Skeletal muscle satellite cell (primary cell): ENCODE data around the gene RDX.
"Not testable (repeated sequence)": the region's sequence is repeated elsewhere in the genome, so short reads cannot be mapped to it uniquely, and the experiment has no call there.

Experiments used
- H3K27me3 ChIP-seq: 2 replicates; pipeline ENCODE4 v1.7.0; 2013; ENCODE audit warnings: low read length; ENCODE audit not compliant: control insufficient read depth, insufficient read depth
- H3K36me3 ChIP-seq: 2 replicates; pipeline ENCODE4 v1.7.0; 2013; ENCODE audit warnings: mild to moderate bottlenecking, control low read depth, low read length; ENCODE audit not compliant: insufficient read depth
- H3K4me1 ChIP-seq: 2 replicates; pipeline ENCODE4 v1.7.0; 2013; ENCODE audit warnings: low read length; ENCODE audit not compliant: control insufficient read depth, insufficient read depth
- H3K4me2 ChIP-seq: 2 replicates; pipeline ENCODE4 v1.7.0; 2013; ENCODE audit warnings: mild to moderate bottlenecking, low read length
- H3K4me3 ChIP-seq: 2 replicates; pipeline ENCODE4 v1.7.0; 2013; ENCODE audit warnings: low read length
- H3K9ac ChIP-seq: 2 replicates; pipeline ENCODE4 v1.7.0; 2013; ENCODE audit warnings: mild to moderate bottlenecking, low read depth, low read length, moderate library complexity
- H3K9me3 ChIP-seq: replicated peaks from 2 replicates; pipeline ENCODE4 v1.7.0; 2013; ENCODE audit warnings: mild to moderate bottlenecking, control low read depth, low read length

The RDX gene

DNA sequence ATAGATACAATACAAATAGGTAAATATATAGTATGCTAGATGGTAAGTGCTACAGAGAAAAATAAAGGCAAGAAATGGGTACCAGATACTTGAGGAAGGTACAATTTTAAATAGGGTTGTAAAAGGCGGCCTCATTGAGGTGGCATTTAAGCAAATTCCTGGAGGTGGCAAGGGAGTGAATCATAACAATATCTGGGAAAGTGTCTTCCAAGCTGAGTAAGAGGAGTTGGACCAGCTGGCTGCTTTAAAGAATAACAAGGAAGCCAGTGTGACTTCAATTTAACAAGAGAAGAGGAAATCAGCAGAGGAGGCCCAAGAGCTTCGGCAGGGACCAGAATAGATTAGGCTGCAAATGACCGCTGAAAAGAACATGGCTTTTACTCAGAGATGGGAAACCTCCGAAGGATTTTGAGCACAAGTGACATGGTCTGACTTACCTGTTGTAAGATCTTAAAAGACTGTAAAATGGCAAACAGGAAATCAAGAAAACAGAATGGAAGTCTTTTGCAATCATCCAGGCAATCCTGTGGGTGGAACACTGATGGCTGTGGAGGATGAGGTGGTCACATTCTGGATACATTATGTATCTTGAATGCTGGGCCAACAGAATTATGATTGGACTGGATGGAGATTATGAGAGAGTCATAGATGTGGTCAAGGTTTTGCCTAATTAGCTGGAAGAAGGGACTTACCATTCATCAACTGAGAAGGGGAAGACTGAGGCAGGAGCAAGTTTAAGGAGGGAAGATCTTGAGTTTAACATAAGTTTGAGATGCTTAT lies 77.2 kb downstream of the RDX start:
- H3K4me3 ChIP-seq: no peak overlapping the region
- H3K4me2 ChIP-seq: no peak overlapping the region
- peaks cover 11% of the 10 kb centered on the region for H3K36me3 ChIP-seq

DNA sequence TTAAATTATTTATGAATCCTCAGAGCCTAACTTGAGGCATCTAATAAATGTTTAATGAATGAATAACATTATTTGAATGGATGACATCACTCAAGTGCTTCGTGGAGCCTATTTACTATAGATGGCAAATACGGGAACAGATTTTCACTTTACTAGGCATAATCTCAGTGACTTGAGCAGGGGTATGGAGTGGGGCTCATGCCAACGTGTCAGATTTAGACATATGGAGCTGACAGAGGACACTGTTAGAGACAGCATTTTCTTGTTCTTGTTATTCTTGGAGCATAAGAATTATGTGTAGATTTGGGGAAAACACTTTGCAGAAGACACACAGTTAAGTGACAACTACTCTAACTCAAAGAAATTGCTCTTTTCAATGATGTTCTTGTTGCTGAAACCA lies 78.5 kb downstream of the RDX start:
- H3K27me3 ChIP-seq: no peaks in the 10 kb centered on the region

More for the DNA sequence above, 77.2 kb downstream of the RDX start:
- H3K27me3 ChIP-seq: no peaks in the 10 kb centered on the region
- no peak overlapping the region for H3K9ac ChIP-seq
- peaks cover 12% of the 10 kb centered on the region for H3K4me1 ChIP-seq
- no peaks in the 10 kb centered on the region for H3K9me3 ChIP-seq

DNA sequence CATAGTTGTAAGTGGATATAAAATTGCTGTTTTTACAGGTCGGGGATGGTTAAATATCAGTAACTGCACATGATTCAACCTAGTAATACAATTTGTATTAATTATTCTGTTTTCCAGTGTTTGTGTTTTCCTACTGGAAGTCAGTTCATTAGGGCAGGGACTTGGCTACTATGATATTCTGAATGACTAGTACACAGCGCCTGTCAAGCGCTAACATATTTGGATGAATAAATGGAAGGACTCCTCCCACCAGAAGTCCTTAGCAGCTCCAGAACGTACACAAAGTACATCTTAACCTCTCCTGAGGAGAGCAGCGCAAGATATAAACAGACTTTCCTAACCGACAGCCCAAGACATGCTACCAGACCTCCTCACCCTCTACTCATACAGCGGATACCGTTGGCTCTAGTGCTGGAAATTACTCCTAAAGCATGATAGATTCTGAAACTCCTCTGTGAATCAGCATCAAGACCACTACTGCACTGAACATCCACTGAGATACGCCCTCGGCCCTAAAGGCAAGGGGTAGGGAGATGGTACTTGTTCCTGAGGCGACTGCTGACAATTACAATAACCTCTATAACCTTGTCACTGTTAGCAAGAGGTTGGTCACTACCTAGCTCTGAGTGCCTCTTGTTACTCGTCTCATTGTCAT lies 79.1 kb downstream of the RDX start:
- Histone ChIP-seq H3K4me2 (no peak overlapping the region), H3K27me3 (no peaks in the 10 kb centered on the region), H3K4me1 (peaks cover 12% of the 10 kb centered on the region), H3K4me3 (no peak overlapping the region), H3K9me3 (no peaks in the 10 kb centered on the region), H3K36me3 (peaks cover 11% of the 10 kb centered on the region), H3K9ac (no peak overlapping the region)

More for the DNA sequence above, 78.5 kb downstream of the RDX start:
- H3K9me3 ChIP-seq: no peaks in the 10 kb centered on the region
- peaks cover 12% of the 10 kb centered on the region for H3K4me1 ChIP-seq
- H3K36me3 ChIP-seq: peaks cover 11% of the 10 kb centered on the region
- no peak overlapping the region for H3K9ac ChIP-seq
- no peak overlapping the region for H3K4me2 ChIP-seq
- no peak overlapping the region for H3K4me3 ChIP-seq

DNA sequence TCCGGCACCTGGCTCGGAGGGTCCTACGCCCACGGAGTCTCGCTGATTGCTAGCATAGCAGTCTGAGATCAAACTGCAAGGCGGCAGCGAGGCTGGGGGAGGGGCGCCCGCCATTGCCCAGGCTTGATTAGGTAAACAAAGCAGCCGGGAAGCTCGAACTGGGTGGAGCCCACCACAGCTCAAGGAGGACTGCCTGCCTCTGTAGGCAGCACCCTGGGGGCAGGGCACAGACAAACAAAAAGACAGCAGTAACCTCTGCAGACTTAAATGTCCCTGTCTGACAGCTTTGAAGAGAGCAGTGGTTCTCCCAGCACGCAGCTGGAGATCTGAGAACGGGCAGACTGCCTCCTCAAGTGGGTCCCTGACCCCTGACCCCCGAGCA lies 87.1 kb downstream of the RDX start:
- H3K9me3 ChIP-seq, H3K27me3 ChIP-seq, H3K4me1 ChIP-seq, H3K4me3 ChIP-seq, H3K9ac ChIP-seq, H3K36me3 ChIP-seq, H3K4me2 ChIP-seq: not testable (repeated sequence)

DNA sequence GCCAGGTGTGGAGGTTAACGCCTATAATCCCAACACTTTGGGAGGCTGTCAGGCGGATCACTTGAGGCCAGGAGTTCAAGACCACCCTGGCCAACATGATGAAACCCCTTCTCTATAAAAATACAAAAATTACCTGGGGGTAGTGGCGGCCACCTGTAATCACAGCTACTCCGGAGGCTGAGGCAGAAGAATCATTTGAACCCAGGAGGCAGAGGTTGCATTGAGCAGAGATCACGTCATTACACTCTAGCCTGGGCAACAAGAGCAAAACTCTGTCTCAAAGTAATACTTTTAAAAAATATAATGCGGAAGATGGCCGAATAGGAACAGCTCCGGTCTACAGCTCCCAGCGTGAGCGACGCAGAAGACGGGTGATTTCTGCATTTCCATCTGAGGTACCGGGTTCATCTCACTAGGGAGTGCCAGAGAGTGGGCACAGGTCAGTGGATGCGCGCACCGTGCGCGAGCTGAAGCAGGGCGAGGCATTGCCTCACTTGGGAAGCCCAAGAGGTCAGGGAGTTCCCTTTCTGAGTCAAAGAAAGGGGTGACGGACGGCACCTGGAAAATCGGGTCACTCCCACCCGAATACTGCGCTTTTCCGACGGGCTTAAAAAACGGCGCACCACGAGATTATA lies 87.6 kb downstream of the RDX start:
- H3K27me3 ChIP-seq, H3K4me1 ChIP-seq, H3K9ac ChIP-seq, H3K9me3 ChIP-seq, H3K4me2 ChIP-seq, H3K4me3 ChIP-seq, H3K36me3 ChIP-seq: not testable (repeated sequence)

DNA sequence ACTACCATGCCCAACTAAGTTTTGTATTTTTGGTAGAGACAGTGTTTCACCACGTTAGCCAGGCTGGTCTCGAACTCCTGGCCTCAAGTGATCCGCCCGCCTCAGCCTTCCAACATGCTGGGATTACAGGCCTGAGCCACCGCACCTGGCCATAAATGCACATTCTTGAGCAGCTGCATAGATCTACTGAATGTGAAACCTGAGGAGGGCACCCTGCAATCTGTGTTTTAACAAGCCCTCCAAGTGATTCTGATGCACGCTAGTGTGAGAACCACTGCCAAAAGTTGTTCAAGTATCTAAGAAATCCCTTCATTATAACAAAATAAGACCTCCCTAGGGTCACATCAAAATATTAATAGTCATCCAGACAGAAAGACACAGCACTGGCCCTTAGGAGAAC lies 89.3 kb downstream of the RDX start:
- no peaks in the 10 kb centered on the region for H3K36me3 ChIP-seq
- no peak overlapping the region for H3K4me3 ChIP-seq
- H3K4me1 ChIP-seq: no peaks in the 10 kb centered on the region
- no peaks in the 10 kb centered on the region for H3K9me3 ChIP-seq
- no peak overlapping the region for H3K9ac ChIP-seq
- no peak overlapping the region for H3K4me2 ChIP-seq
- no peaks in the 10 kb centered on the region for H3K27me3 ChIP-seq

DNA sequence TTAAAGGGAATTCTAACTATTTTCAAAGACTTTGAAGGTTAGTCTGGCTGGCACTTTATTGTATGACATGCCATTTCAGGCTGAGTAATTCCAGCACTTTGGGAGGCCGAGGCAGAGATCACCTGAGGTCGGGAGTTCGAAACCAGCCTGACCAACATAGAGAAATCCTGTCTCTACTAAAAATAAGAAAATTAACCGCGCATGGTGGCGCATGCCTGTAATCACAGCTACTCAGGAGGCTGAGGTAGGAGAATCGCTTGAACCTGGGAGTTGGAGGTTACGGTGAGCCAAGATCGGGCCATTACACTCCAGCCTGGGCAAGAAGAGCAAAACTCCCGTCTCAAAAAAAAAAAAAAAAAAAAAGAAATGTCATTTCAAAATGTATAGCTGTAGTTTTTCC lies 95.6 kb downstream of the RDX start:
- Histone ChIP-seq H3K4me1 (peaks cover 44% of the 10 kb centered on the region), H3K9ac (peak overlapping the region; percentile 7), H3K4me2 (no peak overlapping the region), H3K27me3 (no peaks in the 10 kb centered on the region), H3K36me3 (no peaks in the 10 kb centered on the region), H3K9me3 (no peaks in the 10 kb centered on the region), H3K4me3 (no peak overlapping the region)

DNA sequence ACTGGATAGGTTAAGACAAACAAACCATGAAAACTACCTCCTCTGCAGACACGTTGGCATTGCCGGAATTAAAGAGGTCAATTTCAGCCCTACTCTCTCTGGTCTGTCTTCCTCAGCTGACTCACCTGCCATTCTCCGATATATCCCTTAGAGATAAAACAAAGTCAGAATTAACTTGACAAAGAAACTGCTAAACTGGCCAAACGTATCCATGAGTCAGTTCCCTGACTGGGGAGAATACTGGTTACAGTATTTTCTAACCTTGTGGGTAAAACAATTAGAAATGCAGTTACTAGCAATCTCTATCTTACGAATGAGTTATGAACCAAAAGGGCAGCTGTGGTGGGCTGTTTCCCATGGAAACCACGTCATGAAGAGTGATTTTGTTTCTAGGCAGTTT lies 96.2 kb downstream of the RDX start:
- no peak overlapping the region for H3K4me3 ChIP-seq
- no peaks in the 10 kb centered on the region for H3K9me3 ChIP-seq
- no peak overlapping the region for H3K4me2 ChIP-seq
- H3K27me3 ChIP-seq: no peaks in the 10 kb centered on the region
- H3K9ac ChIP-seq: peak overlapping the region; percentile 7
- peaks cover 50% of the 10 kb centered on the region for H3K4me1 ChIP-seq
- no peaks in the 10 kb centered on the region for H3K36me3 ChIP-seq

DNA sequence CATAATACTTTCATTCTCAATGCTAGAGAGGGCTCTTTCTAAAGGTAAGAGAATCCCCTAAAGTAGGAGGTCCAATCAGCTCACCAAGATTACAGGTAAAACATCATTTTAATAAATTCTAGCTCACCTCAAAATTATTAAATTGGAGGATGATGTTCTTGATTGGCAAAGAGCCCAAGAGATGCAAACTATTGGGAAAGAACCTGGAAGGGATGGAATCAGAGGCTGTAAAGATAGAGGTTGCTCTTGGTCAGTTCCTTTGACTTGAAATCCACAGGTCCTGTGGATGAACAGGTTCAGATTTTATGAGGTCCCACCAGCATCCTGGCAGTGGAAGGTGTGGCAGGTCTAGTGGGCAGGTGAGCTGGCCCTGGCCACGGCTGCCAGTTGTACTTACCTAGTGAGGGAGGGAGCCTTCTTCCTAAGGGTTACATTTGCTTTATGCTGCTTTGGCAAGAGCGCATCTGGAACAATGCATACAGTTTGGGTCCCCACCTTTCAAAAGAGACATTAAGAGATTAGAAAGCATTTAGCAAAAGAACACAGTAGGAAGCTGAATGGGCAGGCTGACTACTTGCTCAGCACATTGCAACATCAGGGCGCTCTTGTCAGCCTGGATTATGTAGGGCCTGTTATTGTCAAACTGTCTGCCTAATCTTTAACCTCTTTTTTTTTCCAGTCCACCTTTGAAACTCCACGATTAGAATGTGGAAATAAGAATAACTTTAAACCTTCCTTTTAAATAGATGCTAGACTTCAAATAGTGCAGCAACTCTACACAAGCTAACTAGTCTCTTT lies 97.0 kb downstream of the RDX start:
- H3K36me3 ChIP-seq: no peaks in the 10 kb centered on the region
- H3K4me1 ChIP-seq: peaks cover 59% of the 10 kb centered on the region
- no peaks in the 10 kb centered on the region for H3K9me3 ChIP-seq
- no peak overlapping the region for H3K4me2 ChIP-seq
- no peak overlapping the region for H3K4me3 ChIP-seq
- peak overlapping the region; percentile 7 for H3K9ac ChIP-seq
- no peaks in the 10 kb centered on the region for H3K27me3 ChIP-seq

DNA sequence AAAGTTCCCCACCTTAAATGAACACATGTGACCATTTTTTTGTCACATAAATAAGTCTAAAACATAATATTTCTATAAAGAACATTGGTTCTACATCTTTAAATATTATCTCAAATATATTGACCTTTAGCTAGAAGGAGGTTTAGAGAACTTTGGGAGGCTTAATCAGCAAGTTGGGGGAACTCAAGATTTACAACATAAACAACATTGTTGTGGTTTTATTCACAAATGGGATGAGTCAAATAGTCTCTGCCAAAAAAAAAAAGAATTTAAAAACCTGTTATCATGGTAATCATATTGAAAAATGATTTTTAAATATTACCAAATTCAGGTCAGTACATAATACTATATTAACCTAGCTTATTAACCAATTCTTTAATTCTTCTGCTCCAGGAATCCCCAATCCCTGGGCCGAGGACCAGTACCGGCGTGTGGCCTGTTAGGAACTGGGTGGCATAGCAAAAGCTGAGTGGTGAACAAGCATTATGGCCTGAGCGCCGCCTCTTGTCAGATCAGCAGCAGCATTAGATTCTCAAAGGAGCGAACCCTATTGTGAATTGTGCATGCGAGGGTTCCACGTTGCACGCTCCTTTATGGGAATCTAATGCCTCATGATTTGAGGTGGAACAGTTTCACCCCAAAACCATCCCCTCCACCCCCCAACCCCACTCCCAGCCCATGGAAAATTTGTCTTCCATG lies 98.2 kb downstream of the RDX start:
- Histone ChIP-seq H3K4me2 (peak overlapping the region; percentile 11), H3K36me3 (no peaks in the 10 kb centered on the region), H3K4me1 (peaks cover 70% of the 10 kb centered on the region), H3K9me3 (no peaks in the 10 kb centered on the region), H3K9ac (peak overlapping the region; percentile 73), H3K27me3 (no peaks in the 10 kb centered on the region), H3K4me3 (no peak overlapping the region)
